Right renal cortex interstitium (tissue), 3 donors: Measurements from ENCODE around the gene FBXO17. TPM values are rescaled to one million over a fixed set of nuclear protein-coding genes. Genes with fewer than 3 reads are reported as not detected.
"Not testable (repeated sequence)": the region's sequence is repeated elsewhere in the genome, so short reads cannot be mapped to it uniquely, and the experiment has no call there.

Experiments
- DNase-seq, 3 donors: peaks; one replicate each; pipeline ENCODE4 v3.0.0-alpha.2; 2013; ENCODE audit warnings: low read depth in 3 of 3, low spot score in 2 of 3
- polyA plus RNA-seq, 3 donors: library from polyadenylated mRNA; unstranded; fragments of 120-200 nt; gene quantifications; one replicate each; pipeline ENCODE4 v1.2.1, GENCODE V29; 2013; ENCODE audit not compliant: insufficient read length in 3 of 3

FBXO17 gene
- 10 to 100 TPM; 57.6 to 59.5 (median 57.6) TPM for polyA plus RNA-seq

- DNase-seq = peak in 2 of 3 donors; percentile 34 to 56
These were observed at the start of gene FBXO17 for GRCh38 chr19:38975214-38975860. Gene FBXO17 (minus strand): TSS chr19:38975742. CDS start chr19:38950319, 25,423 bp downstream.

GRCh38 chr19:39024875-39025641 lies 49.5 kb upstream of the FBXO17 start:
- no peak for DNase-seq

- DNase-seq = no peak
These were observed 45.5 kb upstream of the FBXO17 start for GRCh38 chr19:39021063-39021462.

GRCh38 chr19:39017646-39018045 lies 42.1 kb upstream of the FBXO17 start:
- no peak for DNase-seq

- DNase-seq = no peak
These were observed 41.5 kb upstream of the FBXO17 start for GRCh38 chr19:39017026-39017425.

GRCh38 chr19:39014037-39014436 lies 38.5 kb upstream of the FBXO17 start:
- no peak for DNase-seq

GRCh38 chr19:39009001-39009400 lies 33.5 kb upstream of the FBXO17 start:
- no peak for DNase-seq

GRCh38 chr19:39008137-39008536 lies 32.6 kb upstream of the FBXO17 start:
- no peak for DNase-seq

GRCh38 chr19:39007096-39007495 lies 31.6 kb upstream of the FBXO17 start:
- DNase-seq = no peak

- DNase-seq = no peak
These were observed 28.9 kb upstream of the FBXO17 start for GRCh38 chr19:39004403-39004802.

GRCh38 chr19:39003796-39004195 lies 28.3 kb upstream of the FBXO17 start:
- no peak for DNase-seq

- no peak for DNase-seq
These were observed 27.6 kb upstream of the FBXO17 start for GRCh38 chr19:39003188-39003587.

- no peak for DNase-seq
These were observed 25.5 kb upstream of the FBXO17 start for GRCh38 chr19:39001041-39001440.

- not testable (repeated sequence) for DNase-seq
These were observed 22.0 kb upstream of the FBXO17 start for GRCh38 chr19:38997576-38997975.

GRCh38 chr19:38993271-38993670 lies 17.7 kb upstream of the FBXO17 start:
- DNase-seq = no peak

- DNase-seq = no peak
These were observed 15.6 kb upstream of the FBXO17 start for GRCh38 chr19:38990949-38991697.

GRCh38 chr19:38989614-38990013 lies 14.1 kb upstream of the FBXO17 start:
- DNase-seq = not testable (repeated sequence)

GRCh38 chr19:38989066-38989605 lies 13.6 kb upstream of the FBXO17 start:
- peak in 2 of 3 donors; percentile 61 to 76 for DNase-seq

- DNase-seq = not testable (repeated sequence)
These were observed 13.1 kb upstream of the FBXO17 start for GRCh38 chr19:38988627-38989026.

- DNase-seq = not testable (repeated sequence)
These were observed 12.2 kb upstream of the FBXO17 start for GRCh38 chr19:38987745-38988144.

- no peak for DNase-seq
These were observed 9.7 kb upstream of the FBXO17 start for GRCh38 chr19:38985262-38985661.
